ENCODE measurements around the gene MUTYH.

- TF ChIP-seq CTCF (IDR thresholded peaks at IDR 0.05 in 2 of 3, conservative IDR thresholded peaks at IDR 0.05 in 1 of 3; ENCODE audit: insufficient read depth in 2 of 3, low read depth in 1 of 3, low read length in 3 of 3) (no peak), BMI1 (IDR thresholded peaks at IDR 0.05; ENCODE audit: low read length) (no peak), RFX5 (IDR thresholded peaks at IDR 0.05; ENCODE audit: low read depth, low read length) (no peak), REST (IDR thresholded peaks at IDR 0.05; ENCODE audit: borderline replicate concordance) (no peak), REST (CRISPR knock-in tag; IDR thresholded peaks at IDR 0.05; ENCODE audit: low read depth) (no peak), ELF1 (tag; IDR thresholded peaks at IDR 0.05) (no peak), ZNF274 (IDR thresholded peaks at IDR 0.05; ENCODE audit: borderline replicate concordance, low read depth, low read length) (no peak), MAZ (CRISPR knock-in tag; conservative IDR thresholded peaks at IDR 0.05 in 1 of 2, IDR thresholded peaks at IDR 0.05 in 1 of 2) (no peak), DNMT1 (IDR thresholded peaks at IDR 0.05) (no peak), POLR2AphosphoS5 (IDR thresholded peaks at IDR 0.05; ENCODE audit: control insufficient read depth, insufficient read depth, low read depth, low read length) (no peak), TBL1XR1 (IDR thresholded peaks at IDR 0.05; ENCODE audit: low read length in 2 of 2) (no peak), ZNF143 (CRISPR knock-in tag; IDR thresholded peaks at IDR 0.05) (no peak), NRF1 (conservative IDR thresholded peaks at IDR 0.05 in 1 of 2, IDR thresholded peaks at IDR 0.05 in 1 of 2) (no peak), SETDB1 (IDR thresholded peaks at IDR 0.05; ENCODE audit: low read length) (no peak)
Observed at GRCh38 chr1:45325851-45326506, 14.3 kb downstream of the MUTYH start.

Measured in K562 (cell line).